Islet of Langerhans (tissue), 1 donor: ENCODE data around the gene DSC1.
"Not testable (repeated sequence)": the region's sequence is repeated elsewhere in the genome, so short reads cannot be mapped to it uniquely, and the experiment has no call there.

Experiments used
- FAIRE-seq: peaks from one replicate; lab custom pipeline; 2011; peaks lifted over from hg19 to GRCh38; lab: Jason Lieb, UNC

Gene DSC1

GRCh38 chr18:31176531-31176930 is 13.9 kb upstream of the DSC1 start:
- no peak for FAIRE-seq

GRCh38 chr18:31171144-31171839 is 8.6 kb upstream of the DSC1 start:
- no peak for FAIRE-seq

DNA sequence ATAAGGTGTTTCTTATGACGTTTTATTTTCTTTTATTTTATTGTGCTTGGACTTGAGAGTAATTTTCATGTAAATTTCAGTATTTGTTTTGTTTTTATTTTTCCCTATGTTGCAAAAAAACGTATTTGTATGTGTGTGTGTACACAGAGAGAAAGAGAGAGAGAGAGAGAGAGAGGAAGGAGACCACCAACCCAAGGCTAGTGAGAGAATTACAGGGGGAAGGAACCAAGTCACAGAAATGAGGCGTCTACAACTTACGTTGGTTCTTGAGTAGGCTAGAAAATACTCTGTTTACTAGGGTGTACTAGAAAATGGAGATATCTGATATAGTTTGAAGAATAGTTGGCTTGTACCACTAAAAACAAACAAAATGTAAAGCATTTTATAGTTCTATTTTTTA is 7.7 kb upstream of the DSC1 start:
- FAIRE-seq, result no peak

DNA sequence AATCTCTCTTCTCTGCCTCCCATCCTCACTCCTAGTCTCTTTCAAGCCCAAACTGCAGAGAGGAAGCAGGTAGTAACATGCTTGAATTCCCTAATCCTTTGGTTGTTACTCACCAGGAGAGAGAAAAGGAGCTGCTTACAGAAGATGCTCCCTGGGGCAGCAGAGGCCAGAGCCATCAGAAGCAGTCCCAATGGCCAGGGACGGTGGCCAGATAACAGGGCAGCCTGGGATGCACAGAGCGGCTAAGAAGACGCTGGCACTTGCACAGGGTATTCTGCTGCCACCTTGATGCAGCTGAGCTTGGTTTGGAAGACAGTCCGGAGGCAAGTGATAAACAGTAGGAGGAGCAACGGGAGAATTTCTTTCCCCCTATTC is 250 bp downstream of the DSC1 start:
- FAIRE-seq, result no peak

DNA sequence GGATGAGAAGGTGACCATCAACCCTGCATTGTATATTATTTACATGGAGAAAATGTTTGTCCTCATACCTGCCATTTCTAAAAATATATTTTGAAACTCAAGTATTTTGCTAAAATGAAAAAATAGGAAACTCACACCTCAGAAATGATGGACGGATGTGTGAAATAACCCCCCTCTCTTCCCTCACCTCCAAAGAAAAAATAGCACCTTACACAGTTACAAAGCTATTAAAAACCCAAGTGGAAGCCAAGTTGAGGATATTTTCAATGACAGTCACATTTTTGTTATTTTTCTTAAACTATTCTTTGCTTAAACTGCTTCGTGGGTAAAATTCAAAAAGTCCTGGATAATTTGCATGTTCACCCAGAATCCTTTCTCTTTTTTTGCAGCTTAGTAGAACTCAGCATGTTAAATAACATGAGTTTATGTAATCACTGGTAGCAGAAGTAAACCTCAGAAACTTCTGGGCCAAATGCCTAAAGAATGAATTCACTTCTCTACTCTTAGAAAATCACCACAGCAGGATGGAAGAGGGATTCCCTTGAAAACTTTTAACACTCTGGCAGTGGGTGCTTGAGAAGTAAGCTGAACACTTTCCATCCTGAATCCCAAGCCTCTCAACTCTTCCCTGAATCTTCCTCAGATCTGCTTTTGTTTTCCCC is 768 bp downstream of the DSC1 start:
- no peak for FAIRE-seq

- FAIRE-seq, result no peak
Observed at GRCh38 chr18:31156821-31157763, 5.6 kb downstream of the DSC1 start.

DNA sequence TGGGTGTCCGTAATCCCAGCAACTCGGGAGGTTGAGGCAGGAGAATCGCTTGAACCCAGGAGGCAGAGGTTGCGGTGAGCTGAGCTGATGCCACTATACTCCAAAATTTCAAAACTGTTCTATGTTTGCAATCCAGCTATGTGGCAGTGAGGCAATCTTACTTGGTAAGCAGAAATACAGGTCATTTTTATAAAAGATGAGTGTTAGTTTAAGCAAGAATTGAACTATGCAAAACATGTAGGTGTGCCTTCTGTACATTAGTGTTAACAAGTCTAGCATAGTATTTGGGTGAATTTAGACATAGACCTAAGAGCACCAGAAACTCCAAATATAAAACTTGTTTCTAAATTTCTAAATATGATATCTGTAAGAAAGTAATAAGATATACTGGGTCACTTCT is 7.2 kb downstream of the DSC1 start:
- no peak for FAIRE-seq

- FAIRE-seq, result no peak
Observed at GRCh38 chr18:31154181-31154580, 8.5 kb downstream of the DSC1 start.

DNA sequence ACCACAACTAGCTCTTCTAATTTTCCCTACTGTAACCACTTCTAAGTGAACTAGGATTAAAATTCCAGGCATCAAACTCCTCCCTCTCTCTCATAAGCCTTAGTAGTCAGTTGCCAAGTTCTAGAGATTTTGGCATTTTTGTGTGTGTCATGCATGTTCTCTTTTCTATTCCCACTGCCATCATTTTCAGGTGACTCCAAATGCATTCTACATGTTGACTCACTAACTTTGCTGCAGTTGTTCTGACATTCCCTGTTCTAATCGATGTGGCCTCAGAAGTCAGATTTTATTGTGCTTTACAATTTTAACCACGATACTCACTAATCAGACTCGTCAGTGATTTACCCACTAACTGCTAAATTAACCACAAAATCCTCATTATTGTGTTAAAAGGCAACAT is 13.3 kb downstream of the DSC1 start:
- no peak for FAIRE-seq

DNA sequence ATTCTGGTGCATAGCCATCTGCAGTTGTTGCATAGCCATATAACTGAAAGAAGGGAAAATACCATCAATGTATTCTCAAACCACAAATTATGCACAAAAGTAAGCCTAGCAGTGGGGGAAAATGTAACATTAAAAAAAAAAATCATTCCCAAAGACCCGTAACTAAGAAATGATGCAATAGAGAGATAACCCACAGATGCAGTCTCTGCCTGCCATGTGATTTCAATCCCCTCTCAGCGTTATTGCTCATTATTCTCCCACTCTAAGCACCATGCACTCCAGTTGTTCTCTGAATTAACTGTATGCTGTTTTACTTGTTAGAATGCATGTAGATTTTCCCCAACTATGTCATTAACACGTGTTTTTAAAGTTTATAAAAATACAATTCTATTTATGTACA is 14.1 kb downstream of the DSC1 start:
- FAIRE-seq, result no peak

DNA sequence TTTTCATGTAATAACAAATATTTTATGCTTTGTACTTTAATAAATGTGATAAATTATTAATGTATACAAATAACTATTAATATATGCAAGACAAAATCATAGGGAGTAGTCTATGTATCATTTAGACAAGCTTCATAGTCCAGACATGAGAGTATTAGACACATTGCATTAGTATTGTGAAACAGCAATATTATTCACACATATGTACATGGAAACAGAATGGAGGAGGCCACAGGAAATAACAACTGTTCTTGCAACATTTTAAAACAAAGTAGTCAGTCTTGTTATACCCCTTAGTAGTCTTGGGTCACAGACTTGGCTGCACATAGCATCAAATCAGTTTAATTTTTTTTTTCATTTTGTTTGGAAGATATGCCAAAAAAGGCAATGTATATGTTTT is 15.8 kb downstream of the DSC1 start:
- no peak for FAIRE-seq

DNA sequence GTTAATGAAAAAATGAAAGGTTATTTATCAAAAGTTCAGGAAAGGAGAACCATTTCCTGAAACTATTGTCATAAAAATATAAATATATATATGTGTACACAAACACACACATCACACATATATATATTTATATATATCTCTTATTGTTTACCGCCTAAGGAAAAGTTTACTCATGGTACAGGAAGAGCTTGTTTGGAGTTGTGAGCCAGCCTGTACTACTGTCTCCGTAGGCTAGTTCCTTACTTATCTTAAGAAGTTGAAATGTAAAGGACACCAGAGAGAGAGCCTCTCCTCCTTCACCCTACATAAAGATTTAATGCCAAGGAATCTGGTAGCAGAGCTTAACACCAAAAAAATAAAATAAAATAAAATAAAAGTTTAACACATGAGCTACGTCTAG is 19.6 kb downstream of the DSC1 start:
- no peak for FAIRE-seq

DNA sequence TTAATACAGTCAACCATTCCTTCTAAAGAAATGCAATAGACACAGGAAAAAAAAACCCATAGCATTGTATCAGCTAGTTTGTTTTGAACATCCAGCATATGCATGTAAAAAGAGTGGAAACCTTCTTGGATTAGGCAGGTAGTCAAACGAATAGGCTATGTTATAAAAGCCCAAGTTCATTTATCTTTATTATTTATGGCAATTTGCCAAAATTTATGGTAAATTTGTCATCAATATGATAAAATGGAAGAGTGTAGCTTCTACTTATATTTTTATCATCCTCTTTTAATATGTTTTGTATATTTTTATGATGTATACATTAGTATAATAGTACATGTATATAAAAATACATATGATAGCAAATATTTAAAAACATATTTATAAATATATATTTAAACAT is 23.9 kb downstream of the DSC1 start:
- no peak for FAIRE-seq

DNA sequence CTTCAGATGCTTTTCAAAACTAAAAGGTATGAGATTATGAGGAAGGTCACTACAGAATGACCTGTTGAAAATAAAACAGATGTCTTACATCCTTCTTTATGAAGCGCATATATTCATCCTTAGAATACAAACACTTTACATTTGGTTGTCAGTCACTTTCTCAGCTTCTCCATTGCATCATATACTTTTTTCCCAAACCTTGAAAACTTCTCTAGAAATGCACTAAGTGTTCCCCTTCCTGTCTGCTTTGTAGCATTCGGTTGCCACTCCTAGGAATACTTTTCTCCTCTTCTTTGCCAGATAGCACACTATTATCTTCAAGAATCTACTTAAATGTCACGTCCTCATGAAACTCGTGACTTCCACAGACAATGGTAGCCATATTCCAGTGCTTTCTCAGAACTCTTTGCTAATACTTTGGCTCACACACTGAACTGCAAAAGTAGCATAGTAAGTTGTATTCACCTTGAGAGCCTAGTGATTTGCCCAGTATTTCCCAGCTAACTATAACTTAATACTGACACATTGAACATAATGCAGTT is 27.6 kb downstream of the DSC1 start:
- FAIRE-seq, result no peak

GRCh38 chr18:31129398-31130115 is 33.1 kb downstream of the DSC1 start:
- FAIRE-seq, result no peak

GRCh38 chr18:31125878-31126277 is 36.8 kb downstream of the DSC1 start:
- no peak for FAIRE-seq

GRCh38 chr18:31123125-31123524 is 39.5 kb downstream of the DSC1 start:
- not testable (repeated sequence) for FAIRE-seq

- FAIRE-seq, result no peak
Observed at GRCh38 chr18:31120594-31120993, 42.1 kb downstream of the DSC1 start.

GRCh38 chr18:31116853-31117595 is 45.6 kb downstream of the DSC1 start:
- no peak for FAIRE-seq

DNA sequence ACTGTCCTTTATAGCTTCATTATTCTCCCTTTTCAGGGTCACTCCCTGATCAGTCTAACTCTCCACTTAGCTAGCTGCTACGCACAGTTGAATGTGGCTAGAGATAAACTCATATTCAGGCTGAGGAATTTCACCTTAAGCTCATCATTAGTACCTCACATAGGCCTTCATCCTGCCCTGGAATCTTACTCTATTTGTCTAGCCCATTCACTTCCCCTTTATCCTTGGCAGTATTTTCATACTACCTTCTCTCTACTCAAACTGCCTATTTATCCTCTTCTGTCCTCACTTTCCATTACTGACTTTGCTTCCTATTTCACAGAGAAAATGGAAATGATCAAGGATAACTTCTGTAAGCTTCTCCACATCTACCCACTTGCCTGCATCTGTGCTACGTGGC is 49.9 kb downstream of the DSC1 start:
- FAIRE-seq, result no peak

- no peak for FAIRE-seq
Observed at GRCh38 chr18:31105733-31106132, 56.9 kb downstream of the DSC1 start.

GRCh38 chr18:31104444-31104843 is 58.2 kb downstream of the DSC1 start:
- no peak for FAIRE-seq
